Neural cell (in vitro differentiated cells): ENCODE data around the gene CDH7. TPM values are rescaled to one million over a fixed set of nuclear protein-coding genes. Genes with fewer than 3 reads are reported as not detected.
A peak's percentile ranks its signal among the peaks of the same experiment; 100 is the strongest.

Experiments used
- H2AFZ ChIP-seq: fragments of 200-600, 300-800 bp; sonication (generic), shearing (Covaris generic); 2 replicates; pipeline ENCODE4 v1.6.0; 2014; ENCODE audit warnings: low read depth, mild to moderate bottlenecking, antibody characterized with exemption, low read length, moderate library complexity
- H3F3A ChIP-seq: fragments of 200-600 bp; shearing (Covaris generic); 2 replicates; pipeline ENCODE4 v1.6.1; 2016; ENCODE audit warnings: mild to moderate bottlenecking, moderate library complexity, mixed read lengths, antibody characterized with exemption, low read length; ENCODE audit not compliant: insufficient read depth, poor library complexity, severe bottlenecking
- H3K27ac ChIP-seq: fragments of 200-600, 300-800 bp; sonication (generic), shearing (Covaris generic); 2 replicates; pipeline ENCODE4 v1.5.1; 2014; ENCODE audit warnings: mild to moderate bottlenecking, low read length, moderate library complexity
- H3K27me3 ChIP-seq: fragments of 300-800, 200-600 bp; sonication (generic), shearing (Covaris generic); 2 replicates; pipeline ENCODE4 v1.6.0; 2014; ENCODE audit warnings: mild to moderate bottlenecking, low read depth, low read length, moderate library complexity; ENCODE audit not compliant: insufficient read depth
- H3K36me3 ChIP-seq: fragments of 300-800, 200-600 bp; sonication (generic), shearing (Covaris generic); 2 replicates; pipeline ENCODE4 v1.5.1; 2014; ENCODE audit warnings: mild to moderate bottlenecking, antibody characterized with exemption, low read length, moderate library complexity; ENCODE audit not compliant: insufficient read depth
- H3K4me2 ChIP-seq: fragments of 300-800, 200-600 bp; sonication (generic), shearing (Covaris generic); 2 replicates; pipeline ENCODE4 v1.6.0; 2014; ENCODE audit warnings: mild to moderate bottlenecking, low read length
- H3K4me3 ChIP-seq: fragments of 300-800, 200-600 bp; sonication (generic), shearing (Covaris generic); 2 replicates; pipeline ENCODE4 v1.5.1; 2014; ENCODE audit warnings: mild to moderate bottlenecking, low read length, moderate library complexity
- H3K79me2 ChIP-seq: fragments of 200-600 bp; shearing (Covaris generic); replicated peaks from 2 replicates; pipeline ENCODE4 v1.6.0; 2014; ENCODE audit warnings: mild to moderate bottlenecking, low read length, moderate library complexity; ENCODE audit not compliant: insufficient read depth
- H3K9ac ChIP-seq: fragments of 300-800, 200-600 bp; sonication (generic), shearing (Covaris generic); 2 replicates; pipeline ENCODE4 v1.6.1; 2016; ENCODE audit warnings: mild to moderate bottlenecking, low read length, mixed read lengths
- H3K9me2 ChIP-seq: fragments of 200-600 bp; shearing (Covaris generic); 2 replicates; pipeline ENCODE4 v1.6.1; 2016; ENCODE audit warnings: mild to moderate bottlenecking, low read length, mixed read lengths; ENCODE audit not compliant: insufficient read depth
- H3K9me3 ChIP-seq: fragments of 200-600, 300-800 bp; sonication (generic), shearing (Covaris generic); 2 replicates; pipeline ENCODE4 v1.6.1; 2016; ENCODE audit warnings: mild to moderate bottlenecking, mixed run types, low read length, moderate library complexity, mixed read lengths
- H4K20me1 ChIP-seq: fragments of 200-600 bp; shearing (Covaris generic); 2 replicates; pipeline ENCODE4 v1.6.1; 2016; ENCODE audit warnings: mild to moderate bottlenecking, mixed run types; ENCODE audit not compliant: insufficient read depth
- EP300 ChIP-seq: fragments of 450-650 bp; conservative IDR thresholded peaks from 2 replicates; pipeline ENCODE4 v1.6.1; 2014; ENCODE audit warnings: antibody characterized with exemption, mild to moderate bottlenecking, moderate library complexity; ENCODE audit not compliant: poor library complexity, severe bottlenecking
- EZH2 ChIP-seq: fragments of 200-600, 300-800 bp; shearing (Covaris generic), sonication (generic); IDR thresholded peaks from 2 replicates; pipeline ENCODE4 v1.6.1; 2014; ENCODE audit warnings: antibody characterized with exemption, low read length, borderline replicate concordance, mild to moderate bottlenecking; ENCODE audit not compliant: insufficient read depth, poor library complexity, severe bottlenecking
- MXI1 ChIP-seq: fragments of 450-650 bp; conservative IDR thresholded peaks from 2 replicates; pipeline ENCODE4 v1.6.1; 2014; ENCODE audit warnings: antibody characterized with exemption, mild to moderate bottlenecking; ENCODE audit not compliant: poor library complexity, severe bottlenecking
- POLR2AphosphoS5 ChIP-seq: IDR thresholded peaks from 2 replicates; pipeline ENCODE4 v1.6.1; 2012
- RAD21 ChIP-seq: fragments of 450-650 bp; conservative IDR thresholded peaks from 2 replicates; pipeline ENCODE4 v1.6.1; 2014; ENCODE audit warnings: antibody characterized with exemption, mild to moderate bottlenecking, moderate library complexity
- SMC3 ChIP-seq: fragments of 450-650 bp; conservative IDR thresholded peaks from 2 replicates; pipeline ENCODE4 v1.6.1; 2014; ENCODE audit warnings: antibody characterized with exemption, mild to moderate bottlenecking, moderate library complexity; ENCODE audit not compliant: poor library complexity
- TAF1 ChIP-seq: IDR thresholded peaks from 2 replicates; pipeline ENCODE4 v1.6.1; 2012; ENCODE audit warnings: low read depth
- polyA plus RNA-seq: library from polyadenylated mRNA; depleted of rRNA; stranded (reverse); fragments of >200 nt; gene quantifications from 2 replicates; pipeline ENCODE4 v1.2.3, GENCODE V29; 2014
- TF ChIP-seq, protein P1 (sequence below): IDR thresholded peaks from 2 replicates; pipeline ENCODE4 v1.6.1; 2012; ENCODE audit warnings: borderline replicate concordance

Gene CDH7
- polyA plus RNA-seq, 1 donor from 2014 or later = 7.4 TPM

DNA sequence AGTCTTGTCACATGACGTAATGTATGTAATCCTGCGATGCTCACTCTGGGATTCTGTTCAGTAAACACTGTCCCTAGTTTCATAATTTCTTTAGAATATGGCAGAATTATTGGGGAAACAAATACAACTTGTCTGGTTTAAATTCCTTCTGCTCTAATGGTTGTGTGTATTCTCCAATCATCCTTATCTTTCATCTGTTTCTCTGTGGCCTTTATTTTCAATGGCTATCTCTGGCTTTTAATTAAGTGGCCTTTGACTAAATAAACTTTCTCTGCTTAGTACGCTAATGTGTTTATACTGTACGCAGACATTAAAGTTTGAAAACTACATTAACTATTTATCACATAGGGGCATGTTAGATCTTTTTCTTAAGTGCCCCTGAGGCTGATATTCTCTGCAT is 40.9 kb downstream of the CDH7 start:
- H4K20me1 ChIP-seq = no peaks in the 10 kb centered on the region
- H3K4me3 ChIP-seq = no peak overlapping the region
- no peak overlapping the region for H3K4me2 ChIP-seq
- no peaks in the 10 kb centered on the region for H3K9me3 ChIP-seq
- no peaks in the 10 kb centered on the region for H3K9me2 ChIP-seq
- H3K79me2 ChIP-seq = no peaks in the 10 kb centered on the region
- TF ChIP-seq EZH2 = no peak
- TF ChIP-seq TAF1 = no peak
- no peak for TF ChIP-seq SMC3
- no peak for TF ChIP-seq EP300
- TF ChIP-seq RAD21 = no peak
- TF ChIP-seq MXI1 = no peak
- TF ChIP-seq POLR2AphosphoS5 = no peak
- H3K9ac ChIP-seq = no peak overlapping the region
- H3F3A ChIP-seq = no peaks in the 10 kb centered on the region
- H2AFZ ChIP-seq = no peak overlapping the region
- no peak overlapping the region for H3K27ac ChIP-seq
- H3K27me3 ChIP-seq = no peaks in the 10 kb centered on the region
- no peaks in the 10 kb centered on the region for H3K36me3 ChIP-seq

- H3K4me2 ChIP-seq = no peak overlapping the region
- TF ChIP-seq, protein P1, sequence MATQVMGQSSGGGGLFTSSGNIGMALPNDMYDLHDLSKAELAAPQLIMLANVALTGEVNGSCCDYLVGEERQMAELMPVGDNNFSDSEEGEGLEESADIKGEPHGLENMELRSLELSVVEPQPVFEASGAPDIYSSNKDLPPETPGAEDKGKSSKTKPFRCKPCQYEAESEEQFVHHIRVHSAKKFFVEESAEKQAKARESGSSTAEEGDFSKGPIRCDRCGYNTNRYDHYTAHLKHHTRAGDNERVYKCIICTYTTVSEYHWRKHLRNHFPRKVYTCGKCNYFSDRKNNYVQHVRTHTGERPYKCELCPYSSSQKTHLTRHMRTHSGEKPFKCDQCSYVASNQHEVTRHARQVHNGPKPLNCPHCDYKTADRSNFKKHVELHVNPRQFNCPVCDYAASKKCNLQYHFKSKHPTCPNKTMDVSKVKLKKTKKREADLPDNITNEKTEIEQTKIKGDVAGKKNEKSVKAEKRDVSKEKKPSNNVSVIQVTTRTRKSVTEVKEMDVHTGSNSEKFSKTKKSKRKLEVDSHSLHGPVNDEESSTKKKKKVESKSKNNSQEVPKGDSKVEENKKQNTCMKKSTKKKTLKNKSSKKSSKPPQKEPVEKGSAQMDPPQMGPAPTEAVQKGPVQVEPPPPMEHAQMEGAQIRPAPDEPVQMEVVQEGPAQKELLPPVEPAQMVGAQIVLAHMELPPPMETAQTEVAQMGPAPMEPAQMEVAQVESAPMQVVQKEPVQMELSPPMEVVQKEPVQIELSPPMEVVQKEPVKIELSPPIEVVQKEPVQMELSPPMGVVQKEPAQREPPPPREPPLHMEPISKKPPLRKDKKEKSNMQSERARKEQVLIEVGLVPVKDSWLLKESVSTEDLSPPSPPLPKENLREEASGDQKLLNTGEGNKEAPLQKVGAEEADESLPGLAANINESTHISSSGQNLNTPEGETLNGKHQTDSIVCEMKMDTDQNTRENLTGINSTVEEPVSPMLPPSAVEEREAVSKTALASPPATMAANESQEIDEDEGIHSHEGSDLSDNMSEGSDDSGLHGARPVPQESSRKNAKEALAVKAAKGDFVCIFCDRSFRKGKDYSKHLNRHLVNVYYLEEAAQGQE = no peak
- peak; percentile 42 for TF ChIP-seq RAD21
- no peaks in the 10 kb centered on the region for H3K36me3 ChIP-seq
- H3F3A ChIP-seq = no peaks in the 10 kb centered on the region
- H4K20me1 ChIP-seq = no peaks in the 10 kb centered on the region
- H3K27ac ChIP-seq = no peak overlapping the region
- no peak overlapping the region for H3K4me3 ChIP-seq
- H3K9ac ChIP-seq = no peak overlapping the region
- no peaks in the 10 kb centered on the region for H3K27me3 ChIP-seq
- no peaks in the 10 kb centered on the region for H3K79me2 ChIP-seq
- H3K9me2 ChIP-seq = no peaks in the 10 kb centered on the region
- H2AFZ ChIP-seq = no peak overlapping the region
- H3K9me3 ChIP-seq = no peaks in the 10 kb centered on the region
Observed at GRCh38 chr18:65792456-65793074, 41.8 kb downstream of the CDH7 start.

- peak overlapping the region; percentile 30 for H3K4me2 ChIP-seq
- H3K9me2 ChIP-seq = no peaks in the 10 kb centered on the region
- H3K9me3 ChIP-seq = no peaks in the 10 kb centered on the region
- H3K27me3 ChIP-seq = no peaks in the 10 kb centered on the region
- TF ChIP-seq SMC3 (no peak), EP300 (peak; percentile 47)
- no peaks in the 10 kb centered on the region for H3K79me2 ChIP-seq
- H4K20me1 ChIP-seq = no peaks in the 10 kb centered on the region
- H3F3A ChIP-seq = peaks cover 5% of the 10 kb centered on the region
- peak overlapping the region; percentile 35 for H3K27ac ChIP-seq
- H3K36me3 ChIP-seq = no peaks in the 10 kb centered on the region
- H3K9ac ChIP-seq = no peak overlapping the region
- H2AFZ ChIP-seq = no peak overlapping the region
- H3K4me3 ChIP-seq = peak overlapping the region; percentile 34
Observed at GRCh38 chr18:65808759-65809158, 57.9 kb downstream of the CDH7 start.
